Neuron (in vitro differentiated cells): ENCODE measurements around the gene LYST.
"Not testable (repeated sequence)": the region's sequence is repeated elsewhere in the genome, so short reads cannot be mapped to it uniquely, and the experiment has no call there.

Experiments
- H2AFZ ChIP-seq: one replicate; pipeline ENCODE4 v1.6.1; 2013; ENCODE audit warnings: low read depth, mild to moderate bottlenecking, inconsistent platforms, low read length, moderate library complexity
- H3K27me3 ChIP-seq: one replicate; pipeline ENCODE4 v1.6.1; 2013; ENCODE audit warnings: low read length; ENCODE audit not compliant: insufficient read depth
- H3K36me3 ChIP-seq: one replicate; pipeline ENCODE4 v1.6.1; 2013; ENCODE audit warnings: low read length; ENCODE audit not compliant: insufficient read depth
- H3K4me1 ChIP-seq: one replicate; pipeline ENCODE4 v1.6.1; 2013; ENCODE audit warnings: low read length; ENCODE audit not compliant: insufficient read depth
- H3K4me3 ChIP-seq: 2 replicates; pipeline ENCODE4 v1.5.1; 2013; ENCODE audit warnings: mild to moderate bottlenecking, low read length, moderate library complexity
- H3K9me3 ChIP-seq: one replicate; pipeline ENCODE4 v1.6.1; 2013; ENCODE audit warnings: low read length

The LYST gene

GRCh38 chr1:235863699-235864093, 3.0 kb downstream of the LYST start:
- no peak overlapping the region for H3K4me3 ChIP-seq
- peaks cover 17% of the 10 kb centered on the region for H3K4me1 ChIP-seq
- no peaks in the 10 kb centered on the region for H3K27me3 ChIP-seq
- no peaks in the 10 kb centered on the region for H3K9me3 ChIP-seq
- no peaks in the 10 kb centered on the region for H3K36me3 ChIP-seq
- no peak overlapping the region for H2AFZ ChIP-seq

GRCh38 chr1:235861857-235862256, 4.8 kb downstream of the LYST start:
- Histone ChIP-seq H3K36me3 (no peaks in the 10 kb centered on the region), H3K9me3 (no peaks in the 10 kb centered on the region), H3K4me1 (peaks cover 11% of the 10 kb centered on the region), H2AFZ (no peak overlapping the region), H3K27me3 (no peaks in the 10 kb centered on the region), H3K4me3 (no peak overlapping the region)

GRCh38 chr1:235860829-235861228, 5.9 kb downstream of the LYST start:
- Histone ChIP-seq H3K4me1 (peaks cover 11% of the 10 kb centered on the region), H3K9me3 (no peaks in the 10 kb centered on the region), H3K4me3 (no peak overlapping the region), H3K36me3 (no peaks in the 10 kb centered on the region), H3K27me3 (no peaks in the 10 kb centered on the region), H2AFZ (no peak overlapping the region)

GRCh38 chr1:235859789-235860188, 6.9 kb downstream of the LYST start:
- H3K9me3 ChIP-seq, result no peaks in the 10 kb centered on the region
- no peak overlapping the region for H3K4me3 ChIP-seq

GRCh38 chr1:235858766-235859165, 7.9 kb downstream of the LYST start:
- H3K4me3 ChIP-seq, result no peak overlapping the region
- no peaks in the 10 kb centered on the region for H3K27me3 ChIP-seq
- no peaks in the 10 kb centered on the region for H3K4me1 ChIP-seq
- no peaks in the 10 kb centered on the region for H3K36me3 ChIP-seq
- no peaks in the 10 kb centered on the region for H3K9me3 ChIP-seq
- H2AFZ ChIP-seq, result no peak overlapping the region

More at GRCh38 chr1:235859789-235860188, 6.9 kb downstream of the LYST start:
- Histone ChIP-seq H3K4me1 (peaks cover 4% of the 10 kb centered on the region), H2AFZ (no peak overlapping the region), H3K27me3 (no peaks in the 10 kb centered on the region), H3K36me3 (no peaks in the 10 kb centered on the region)

- no peak overlapping the region for H2AFZ ChIP-seq
Measured at GRCh38 chr1:235857756-235858155, 8.9 kb downstream of the LYST start.

GRCh38 chr1:235855811-235856429, 10.8 kb downstream of the LYST start:
- Histone ChIP-seq H3K9me3 (no peaks in the 10 kb centered on the region), H3K4me1 (no peaks in the 10 kb centered on the region), H2AFZ (no peak overlapping the region), H3K27me3 (no peaks in the 10 kb centered on the region), H3K36me3 (no peaks in the 10 kb centered on the region), H3K4me3 (no peak overlapping the region)

More at GRCh38 chr1:235857756-235858155, 8.9 kb downstream of the LYST start:
- no peaks in the 10 kb centered on the region for H3K27me3 ChIP-seq
- H3K9me3 ChIP-seq, result no peaks in the 10 kb centered on the region
- no peak overlapping the region for H3K4me3 ChIP-seq
- H3K36me3 ChIP-seq, result no peaks in the 10 kb centered on the region
- no peaks in the 10 kb centered on the region for H3K4me1 ChIP-seq

- Histone ChIP-seq H3K9me3 (no peaks in the 10 kb centered on the region), H3K4me3 (no peak overlapping the region), H3K4me1 (no peaks in the 10 kb centered on the region), H3K27me3 (no peaks in the 10 kb centered on the region), H3K36me3 (no peaks in the 10 kb centered on the region), H2AFZ (no peak overlapping the region)
Measured at GRCh38 chr1:235854347-235854746, 12.4 kb downstream of the LYST start.

- Histone ChIP-seq H2AFZ (no peak overlapping the region), H3K4me1 (no peaks in the 10 kb centered on the region), H3K27me3 (no peaks in the 10 kb centered on the region), H3K9me3 (no peaks in the 10 kb centered on the region), H3K36me3 (no peaks in the 10 kb centered on the region), H3K4me3 (no peak overlapping the region)
Measured at GRCh38 chr1:235853653-235854052, 13.1 kb downstream of the LYST start.

GRCh38 chr1:235852887-235853286, 13.8 kb downstream of the LYST start:
- Histone ChIP-seq H3K36me3 (no peaks in the 10 kb centered on the region), H2AFZ (no peak overlapping the region), H3K27me3 (no peaks in the 10 kb centered on the region), H3K9me3 (no peaks in the 10 kb centered on the region), H3K4me1 (no peaks in the 10 kb centered on the region), H3K4me3 (no peak overlapping the region)

GRCh38 chr1:235851939-235852338, 14.8 kb downstream of the LYST start:
- Histone ChIP-seq H3K4me3 (no peak overlapping the region), H3K4me1 (no peaks in the 10 kb centered on the region), H3K9me3 (no peaks in the 10 kb centered on the region), H3K27me3 (no peaks in the 10 kb centered on the region), H2AFZ (no peak overlapping the region), H3K36me3 (no peaks in the 10 kb centered on the region)

GRCh38 chr1:235848251-235848650, 18.5 kb downstream of the LYST start:
- H2AFZ ChIP-seq, H3K4me1 ChIP-seq, H3K4me3 ChIP-seq, H3K9me3 ChIP-seq, H3K36me3 ChIP-seq, H3K27me3 ChIP-seq: not testable (repeated sequence)

GRCh38 chr1:235845656-235846107, 21.0 kb downstream of the LYST start:
- not testable (repeated sequence) for H3K9me3 ChIP-seq, H3K4me3 ChIP-seq, H3K36me3 ChIP-seq, H3K4me1 ChIP-seq, H2AFZ ChIP-seq, H3K27me3 ChIP-seq

- H2AFZ ChIP-seq, result no peak overlapping the region
- no peaks in the 10 kb centered on the region for H3K27me3 ChIP-seq
- no peaks in the 10 kb centered on the region for H3K4me1 ChIP-seq
Measured at GRCh38 chr1:235844776-235845175, 21.9 kb downstream of the LYST start.

More at GRCh38 chr1:235844776-235845175, 21.9 kb downstream of the LYST start:
- H3K4me3 ChIP-seq, result no peak overlapping the region
- H3K9me3 ChIP-seq, result no peaks in the 10 kb centered on the region
- no peaks in the 10 kb centered on the region for H3K36me3 ChIP-seq
